Tracheal epithelial cell (primary cell): ENCODE results near the gene OR52A1. TPM values are rescaled to one million over a fixed set of nuclear protein-coding genes. Genes with fewer than 3 reads are reported as not detected.

Experiments used
- total RNA-seq: library from RNA; depleted of rRNA; stranded (reverse); fragments of >200 nt; gene quantifications from 2 replicates; pipeline ENCODE4 v1.2.1, GENCODE V29; 2014

Gene OR52A1
- under 0.01 TPM in 1 of 2 replicates, not detected in the other for total RNA-seq

DNA sequence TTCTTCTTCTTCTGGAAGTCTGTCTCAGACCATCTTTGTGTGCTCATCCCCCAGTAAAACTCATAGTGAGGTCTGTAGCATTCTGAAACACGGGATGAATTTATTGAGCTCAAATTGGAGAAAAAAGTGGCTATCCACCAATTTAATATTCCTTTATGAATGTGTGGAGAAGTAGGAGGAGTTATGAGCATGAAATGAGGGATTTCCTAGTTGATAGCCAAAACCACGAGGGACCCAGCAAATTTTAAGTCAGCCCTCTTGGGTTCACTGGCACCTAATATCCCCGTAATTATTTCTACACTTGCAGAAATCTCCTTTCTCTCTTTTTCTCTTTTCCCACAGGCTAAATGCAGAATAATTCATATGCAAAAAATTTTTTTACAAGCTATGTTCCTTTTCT, at the start of gene OR52A1:
OR52A1 (minus strand) TSS at position 101 of the 400 bp plus-strand sequence. CDS start 2,388 bp downstream, outside the sequence.

DNA sequence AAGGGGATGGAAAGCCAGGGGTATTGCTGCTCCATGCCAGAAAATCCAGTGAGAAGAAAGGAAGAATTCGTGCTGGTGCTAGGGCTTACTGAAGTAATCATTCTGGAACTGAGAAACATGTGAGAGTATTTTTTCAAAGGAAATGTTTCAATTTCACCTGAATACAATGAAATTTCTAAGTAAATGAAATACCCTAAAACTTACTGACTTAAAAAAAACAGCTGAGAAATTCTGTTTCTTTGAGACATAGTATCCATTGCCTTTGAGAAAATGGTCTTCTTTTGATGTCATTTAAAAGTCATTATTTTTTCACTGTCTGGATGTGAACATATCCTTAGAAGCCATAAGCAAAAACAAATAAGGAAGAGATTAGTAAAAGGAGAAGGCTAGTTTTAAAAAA, 46.0 kb upstream of the OR52A1 start, which contains the start of gene OR51V1:
OR51V1 (minus strand) TSS at position 101 of the 400 bp plus-strand sequence; CDS start at position 101, 0 bp downstream.

DNA sequence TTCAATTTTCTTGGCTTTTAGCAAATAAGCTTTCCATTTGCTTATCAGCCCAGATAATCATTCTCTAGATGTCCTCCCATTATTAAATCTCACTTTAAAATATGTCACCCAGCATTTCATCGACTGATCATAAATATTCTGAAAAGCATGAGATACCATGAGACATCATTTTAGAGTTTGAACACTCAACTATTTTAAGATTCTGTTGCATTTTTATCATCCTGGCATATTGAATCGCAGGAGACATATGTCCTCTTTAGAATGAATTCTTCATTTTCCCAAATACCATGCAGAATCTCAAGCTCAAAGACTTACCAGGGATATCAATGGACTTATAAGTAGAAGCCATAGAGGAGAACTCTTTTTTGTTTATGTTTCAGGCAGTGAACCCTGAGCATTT, 16.6 kb downstream of the OR52A1 start, which contains the start of gene OR52A5:
OR52A5 (minus strand) TSS at position 361 of the 400 bp plus-strand sequence. CDS start 5,714 bp downstream, outside the sequence.

Other genes with a start within 250 kb of the OR52A1 start
- not detected in 2 replicates for gene OR51G2, start 235.4 kb downstream of the OR52A1 start, total RNA-seq
- not detected in 2 replicates for gene OR51G1, start 230.4 kb downstream of the OR52A1 start, total RNA-seq
- gene OR51A4, start 207.2 kb downstream of the OR52A1 start, total RNA-seq, result not detected in 2 replicates
- gene OR51A2, start 199.0 kb downstream of the OR52A1 start, total RNA-seq, result not detected in 2 replicates
- not detected in 2 replicates for gene OR51L1, start 159.9 kb downstream of the OR52A1 start, total RNA-seq
- gene OR52J3, start 108.2 kb downstream of the OR52A1 start, total RNA-seq, result not detected in 2 replicates
- not detected in 2 replicates for gene OR52E2, start 95.1 kb downstream of the OR52A1 start, total RNA-seq
- gene OR52E1, start 85.2 kb downstream of the OR52A1 start, total RNA-seq, result not detected in 2 replicates
- gene OR52A5, start 16.4 kb downstream of the OR52A1 start, total RNA-seq, result not detected in 2 replicates
- not detected in 2 replicates for gene OR51V1, start 45.9 kb upstream of the OR52A1 start, total RNA-seq
- not detected in 2 replicates for gene HBB, start 72.3 kb upstream of the OR52A1 start, total RNA-seq
- not detected in 2 replicates for gene HBD, start 79.7 kb upstream of the OR52A1 start, total RNA-seq
- gene HBG1, start 95.1 kb upstream of the OR52A1 start, total RNA-seq, result not detected in 2 replicates
- not detected in 2 replicates for gene HBG2, start 100.0 kb upstream of the OR52A1 start, total RNA-seq
- gene HBE1, start 115.2 kb upstream of the OR52A1 start, total RNA-seq, result not detected in 2 replicates
- gene OR51B4, start 147.2 kb upstream of the OR52A1 start, total RNA-seq, result not detected in 2 replicates
- gene OR51B2, start 169.5 kb upstream of the OR52A1 start, total RNA-seq, result not detected in 2 replicates
- gene OR51B5, start 188.8 kb upstream of the OR52A1 start, total RNA-seq, result not detected in 2 replicates
- gene OR51B6, start 196.8 kb upstream of the OR52A1 start, total RNA-seq, result not detected in 2 replicates
- gene OR51M1, start 229.1 kb upstream of the OR52A1 start, total RNA-seq, result not detected in 2 replicates